GM12872 (cell line): ENCODE results near the gene CENPK.

Experiments used
- CTCF ChIP-seq: IDR thresholded peaks from 3 replicates; pipeline ENCODE4 v1.5.1; 2011; ENCODE audit warnings: low read depth, mild to moderate bottlenecking, low read length, moderate library complexity; ENCODE audit not compliant: insufficient read depth

The CENPK gene

GRCh38 chr5:65562731-65563701 lies at the start of gene CENPK, which contains the start of gene PPWD1:
Gene CENPK, minus strand, starts transcription at chr5:65563168. Its CDS starts 8,261 bp downstream, at chr5:65554907.
Gene PPWD1, plus strand, starts transcription at chr5:65563296. Its CDS starts 15 bp downstream, at chr5:65563311.
- no peak for TF ChIP-seq CTCF

GRCh38 chr5:65612298-65612907 lies 49.4 kb upstream of the CENPK start:
- TF ChIP-seq CTCF, result no peak

GRCh38 chr5:65611524-65611923 lies 48.6 kb upstream of the CENPK start:
- no peak for TF ChIP-seq CTCF

GRCh38 chr5:65588694-65589093 lies 25.7 kb upstream of the CENPK start:
- TF ChIP-seq CTCF, result no peak

- TF ChIP-seq CTCF, result no peak
Observed at GRCh38 chr5:65577141-65577540, 14.2 kb upstream of the CENPK start.

- no peak for TF ChIP-seq CTCF
Observed at GRCh38 chr5:65570598-65571226, 7.7 kb upstream of the CENPK start.

- no peak for TF ChIP-seq CTCF
Observed at GRCh38 chr5:65566505-65566904, 3.5 kb upstream of the CENPK start.
